Measurements from ENCODE around the gene U2AF2.

Gene U2AF2

GRCh38 chr19:55685776-55686175 is 30.9 kb downstream of the U2AF2 start:
- no peak for TF ChIP-seq CTCF (IDR thresholded peaks at IDR 0.05; ENCODE audit: insufficient read depth, low read depth, low read length, missing control alignments)
- no peak overlapping the region for H3K4me3 ChIP-seq (ENCODE audit: low read depth, low read length)
- no peak for DNase-seq (ENCODE audit: low read depth)

- TF ChIP-seq CTCF (IDR thresholded peaks at IDR 0.05; ENCODE audit: insufficient read depth, low read depth, low read length, missing control alignments) = no peak
- DNase-seq (ENCODE audit: low read depth) = no peak
- no peak overlapping the region for H3K4me3 ChIP-seq (ENCODE audit: low read depth, low read length)
Observed at GRCh38 chr19:55686311-55687050, 31.6 kb downstream of the U2AF2 start.

GRCh38 chr19:55687281-55688201 is 32.7 kb downstream of the U2AF2 start:
- DNase-seq (ENCODE audit: low read depth) = no peak
- no peak for TF ChIP-seq CTCF (IDR thresholded peaks at IDR 0.05; ENCODE audit: insufficient read depth, low read depth, low read length, missing control alignments)
- H3K4me3 ChIP-seq (ENCODE audit: low read depth, low read length) = no peak overlapping the region

GRCh38 chr19:55688422-55689218 is 33.8 kb downstream of the U2AF2 start:
- DNase-seq (ENCODE audit: low read depth) = no peak

GRCh38 chr19:55689411-55690108 is 34.7 kb downstream of the U2AF2 start:
- no peak overlapping the region for H3K4me3 ChIP-seq (ENCODE audit: low read depth, low read length)
- TF ChIP-seq CTCF (IDR thresholded peaks at IDR 0.05; ENCODE audit: insufficient read depth, low read depth, low read length, missing control alignments) = no peak
- DNase-seq (ENCODE audit: low read depth) = no peak

More at GRCh38 chr19:55688422-55689218, 33.8 kb downstream of the U2AF2 start:
- TF ChIP-seq CTCF (IDR thresholded peaks at IDR 0.05; ENCODE audit: insufficient read depth, low read depth, low read length, missing control alignments) = no peak
- no peak overlapping the region for H3K4me3 ChIP-seq (ENCODE audit: low read depth, low read length)
